ENCODE results near the gene IMPA2.
"Not testable (repeated sequence)": the region's sequence is repeated elsewhere in the genome, so short reads cannot be mapped to it uniquely, and the experiment has no call there.

IMPA2 gene

DNA sequence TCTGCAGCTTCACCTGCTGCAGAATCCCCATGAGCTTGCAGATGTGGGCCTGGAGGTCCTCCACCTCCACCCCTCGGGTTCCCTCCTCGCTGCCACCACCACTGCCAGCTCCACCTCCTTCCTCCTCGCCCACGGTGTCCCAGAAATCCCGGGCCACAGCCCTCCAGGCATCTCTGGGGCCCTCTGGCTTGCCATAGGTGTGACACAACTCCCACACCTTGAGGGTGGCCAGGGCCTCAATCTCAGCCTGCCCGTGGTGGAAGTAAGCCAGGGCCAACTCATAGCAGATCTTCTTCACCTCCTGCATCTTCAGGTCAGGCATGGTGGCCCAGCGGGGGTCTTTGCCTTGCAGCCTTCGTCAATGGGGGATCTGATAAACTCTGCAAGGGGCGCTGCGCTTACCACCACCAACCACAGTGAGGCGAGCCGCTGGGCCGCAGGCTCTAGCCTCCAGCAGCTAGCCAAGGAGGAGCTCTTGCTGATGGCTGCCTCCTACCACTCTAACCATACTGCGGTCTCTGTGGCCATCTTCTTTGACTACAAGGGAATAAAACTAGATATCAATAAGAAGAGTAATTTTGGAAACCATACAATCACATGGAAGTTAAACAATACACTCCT, 76.2 kb downstream of the IMPA2 start:
- DNase-seq (ENCODE audit: insufficient read length, low spot score): no peak
- no peak for FAIRE-seq
- no peak for TF ChIP-seq POLR2A (IDR thresholded peaks at IDR 0.05; ENCODE audit: low read depth, low read length)

GRCh38 chr18:12059334-12060181, 78.3 kb downstream of the IMPA2 start:
- FAIRE-seq: no peak
- no peak for TF ChIP-seq POLR2A (IDR thresholded peaks at IDR 0.05; ENCODE audit: low read depth, low read length)
- no peak for DNase-seq (ENCODE audit: insufficient read length, low spot score)

- FAIRE-seq (peak; percentile 96), DNase-seq (ENCODE audit: insufficient read length, low spot score) (peak; percentile 91)
- no peak for TF ChIP-seq POLR2A (IDR thresholded peaks at IDR 0.05; ENCODE audit: low read depth, low read length)
These were observed 79.0 kb downstream of the IMPA2 start for GRCh38 chr18:12060182-12060870.

DNA sequence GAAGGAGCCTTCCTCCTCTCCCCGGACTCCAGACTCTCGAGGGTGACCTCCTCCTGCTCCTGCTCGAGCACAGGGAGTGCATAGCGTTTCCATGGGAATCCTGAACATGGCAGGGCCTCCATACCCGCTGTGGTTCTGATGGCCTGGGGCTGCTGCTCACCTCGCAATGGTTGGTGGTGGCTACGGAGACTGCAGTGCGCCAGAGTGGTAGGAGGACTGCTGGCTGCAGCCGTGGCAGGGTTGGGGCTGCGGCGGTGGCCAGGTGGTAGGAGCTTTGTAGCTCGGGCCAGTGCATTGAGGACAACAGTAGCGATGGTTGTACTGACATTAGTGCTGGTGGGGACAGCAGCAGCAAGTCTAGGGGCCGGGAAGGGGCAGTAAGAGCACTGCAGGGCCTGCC, 80.4 kb downstream of the IMPA2 start:
- no peak for TF ChIP-seq POLR2A (IDR thresholded peaks at IDR 0.05; ENCODE audit: low read depth, low read length)
- DNase-seq (ENCODE audit: insufficient read length, low spot score) (no peak), FAIRE-seq (no peak)

- DNase-seq (ENCODE audit: insufficient read length, low spot score) (no peak), FAIRE-seq (no peak)
- TF ChIP-seq POLR2A (IDR thresholded peaks at IDR 0.05; ENCODE audit: low read depth, low read length): no peak
These were observed 81.7 kb downstream of the IMPA2 start for GRCh38 chr18:12062974-12063373.

GRCh38 chr18:12064086-12064763, 82.9 kb downstream of the IMPA2 start:
- DNase-seq (ENCODE audit: insufficient read length, low spot score) (no peak), FAIRE-seq (no peak)
- TF ChIP-seq POLR2A (IDR thresholded peaks at IDR 0.05; ENCODE audit: low read depth, low read length): no peak

DNA sequence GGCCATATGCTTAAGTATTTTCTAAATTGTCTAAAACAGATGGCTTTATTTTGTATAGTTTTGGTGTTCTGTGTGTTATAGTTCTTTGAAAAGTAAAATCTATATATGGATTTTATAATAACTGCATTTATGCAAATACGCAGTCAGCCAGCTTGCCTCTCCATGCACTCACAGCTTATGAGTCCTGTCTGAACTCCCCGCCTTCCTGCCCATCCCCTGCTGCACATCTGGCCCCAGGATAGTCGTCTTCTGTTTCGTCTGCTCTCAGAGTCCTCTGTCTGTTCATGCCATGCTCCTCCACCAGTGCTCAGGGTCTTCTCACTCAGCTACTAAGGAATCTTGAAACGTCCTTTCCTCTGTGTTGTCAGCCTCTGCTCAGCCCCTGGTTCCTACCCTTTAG, 84.1 kb downstream of the IMPA2 start:
- no peak for DNase-seq (ENCODE audit: insufficient read length, low spot score)
- FAIRE-seq: no peak
- TF ChIP-seq POLR2A (IDR thresholded peaks at IDR 0.05; ENCODE audit: low read depth, low read length): no peak

GRCh38 chr18:12066910-12067511, 85.7 kb downstream of the IMPA2 start:
- FAIRE-seq (no peak), DNase-seq (ENCODE audit: insufficient read length, low spot score) (no peak)
- TF ChIP-seq POLR2A (IDR thresholded peaks at IDR 0.05; ENCODE audit: low read depth, low read length): no peak

DNA sequence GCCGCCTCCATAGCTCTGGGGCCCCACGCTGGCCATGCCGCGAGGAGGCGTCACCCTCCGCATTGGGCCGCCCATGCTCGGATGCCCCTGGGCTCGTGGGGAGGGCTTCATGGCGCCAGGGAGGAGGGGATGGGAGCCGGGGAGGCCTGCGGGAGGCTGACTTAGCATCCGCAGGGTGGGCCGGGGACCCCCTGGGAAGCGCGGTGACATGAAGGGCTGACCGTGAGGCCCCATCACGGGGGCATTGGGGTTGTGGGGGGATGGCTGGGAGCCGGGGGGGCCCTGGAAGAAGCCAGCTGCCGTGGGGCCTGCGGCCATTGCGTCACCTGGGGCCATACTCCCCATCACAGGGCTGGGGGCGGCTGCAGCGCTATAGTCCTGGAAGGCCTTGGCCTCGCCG, 86.4 kb downstream of the IMPA2 start:
- no peak for FAIRE-seq
- TF ChIP-seq POLR2A (IDR thresholded peaks at IDR 0.05; ENCODE audit: low read depth, low read length): no peak

GRCh38 chr18:12068316-12068949, 87.1 kb downstream of the IMPA2 start:
- FAIRE-seq; DNase-seq (ENCODE audit: insufficient read length, low spot score): not testable (repeated sequence)

More for the DNA sequence above, 86.4 kb downstream of the IMPA2 start:
- no peak for DNase-seq (ENCODE audit: insufficient read length, low spot score)

GRCh38 chr18:12068950-12069320, 87.6 kb downstream of the IMPA2 start:
- no peak for DNase-seq (ENCODE audit: insufficient read length, low spot score)
- no peak for TF ChIP-seq POLR2A (IDR thresholded peaks at IDR 0.05; ENCODE audit: low read depth, low read length)
- FAIRE-seq: peak; percentile 58

- FAIRE-seq: peak; percentile 73
- DNase-seq (ENCODE audit: insufficient read length, low spot score): not testable (repeated sequence)
These were observed 89.8 kb downstream of the IMPA2 start for GRCh38 chr18:12071066-12071465.

GRCh38 chr18:12072996-12073395, 91.7 kb downstream of the IMPA2 start:
- TF ChIP-seq POLR2A (IDR thresholded peaks at IDR 0.05; ENCODE audit: low read depth, low read length): no peak
- FAIRE-seq: no peak
- no peak for DNase-seq (ENCODE audit: insufficient read length, low spot score)

All from H54 (cell line).